Fibroblast of mammary gland (primary cell): ENCODE measurements around the gene NDFIP2.

Source experiments
- DNase-seq: peaks from one replicate; pipeline ENCODE4 v3.0.0-alpha.2; 2010; ENCODE audit warnings: low read depth
- H3K4me3 ChIP-seq: 2 replicates; pipeline ENCODE4 v1.5.1; 2011; ENCODE audit warnings: low read depth, mild to moderate bottlenecking, low read length, moderate library complexity; ENCODE audit not compliant: control insufficient read depth
- TF ChIP-seq, protein P1 (sequence below): conservative IDR thresholded peaks from 2 replicates; pipeline ENCODE4 v1.5.1; 2011; ENCODE audit warnings: low read depth, low read length, inconsistent platforms; ENCODE audit not compliant: control insufficient read depth, insufficient read depth

Gene NDFIP2

DNA sequence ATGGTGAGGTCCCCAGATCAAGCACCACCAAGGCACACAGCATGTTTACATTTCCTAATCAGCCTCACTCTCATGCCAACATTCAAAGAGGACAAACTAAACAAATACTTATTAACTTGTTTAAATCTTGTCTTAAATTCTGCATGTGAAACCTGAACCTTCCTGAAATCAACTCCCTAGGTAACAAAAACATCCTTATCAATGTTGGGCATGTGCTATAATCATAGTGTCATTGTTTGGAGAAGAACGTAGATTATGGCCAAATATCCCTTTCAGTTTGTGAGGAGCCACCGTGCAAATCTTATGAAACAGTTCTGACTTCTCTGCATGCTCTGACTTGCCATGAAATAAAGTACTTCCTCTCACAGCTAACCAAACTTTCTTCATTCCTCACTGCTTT lies 123.8 kb downstream of the NDFIP2 start:
- no peak for DNase-seq
- TF ChIP-seq, protein P1, sequence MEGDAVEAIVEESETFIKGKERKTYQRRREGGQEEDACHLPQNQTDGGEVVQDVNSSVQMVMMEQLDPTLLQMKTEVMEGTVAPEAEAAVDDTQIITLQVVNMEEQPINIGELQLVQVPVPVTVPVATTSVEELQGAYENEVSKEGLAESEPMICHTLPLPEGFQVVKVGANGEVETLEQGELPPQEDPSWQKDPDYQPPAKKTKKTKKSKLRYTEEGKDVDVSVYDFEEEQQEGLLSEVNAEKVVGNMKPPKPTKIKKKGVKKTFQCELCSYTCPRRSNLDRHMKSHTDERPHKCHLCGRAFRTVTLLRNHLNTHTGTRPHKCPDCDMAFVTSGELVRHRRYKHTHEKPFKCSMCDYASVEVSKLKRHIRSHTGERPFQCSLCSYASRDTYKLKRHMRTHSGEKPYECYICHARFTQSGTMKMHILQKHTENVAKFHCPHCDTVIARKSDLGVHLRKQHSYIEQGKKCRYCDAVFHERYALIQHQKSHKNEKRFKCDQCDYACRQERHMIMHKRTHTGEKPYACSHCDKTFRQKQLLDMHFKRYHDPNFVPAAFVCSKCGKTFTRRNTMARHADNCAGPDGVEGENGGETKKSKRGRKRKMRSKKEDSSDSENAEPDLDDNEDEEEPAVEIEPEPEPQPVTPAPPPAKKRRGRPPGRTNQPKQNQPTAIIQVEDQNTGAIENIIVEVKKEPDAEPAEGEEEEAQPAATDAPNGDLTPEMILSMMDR: no peak
- no peak overlapping the region for H3K4me3 ChIP-seq
